Hepatocyte (in vitro differentiated cells): ENCODE results near the gene TARS1.

Experiments
- EZH2 ChIP-seq: fragments of 200-600 bp; sonication (generic); IDR thresholded peaks from 2 replicates; pipeline ENCODE4 v1.6.1; 2016; ENCODE audit warnings: antibody characterized with exemption, mild to moderate bottlenecking, borderline replicate concordance
- TF ChIP-seq, protein P1 (sequence below): fragments of 200-600 bp; sonication (generic); IDR thresholded peaks from 2 replicates; pipeline ENCODE4 v1.5.1; 2016; ENCODE audit warnings: antibody characterized with exemption, mild to moderate bottlenecking; ENCODE audit not compliant: poor library complexity

DNA sequence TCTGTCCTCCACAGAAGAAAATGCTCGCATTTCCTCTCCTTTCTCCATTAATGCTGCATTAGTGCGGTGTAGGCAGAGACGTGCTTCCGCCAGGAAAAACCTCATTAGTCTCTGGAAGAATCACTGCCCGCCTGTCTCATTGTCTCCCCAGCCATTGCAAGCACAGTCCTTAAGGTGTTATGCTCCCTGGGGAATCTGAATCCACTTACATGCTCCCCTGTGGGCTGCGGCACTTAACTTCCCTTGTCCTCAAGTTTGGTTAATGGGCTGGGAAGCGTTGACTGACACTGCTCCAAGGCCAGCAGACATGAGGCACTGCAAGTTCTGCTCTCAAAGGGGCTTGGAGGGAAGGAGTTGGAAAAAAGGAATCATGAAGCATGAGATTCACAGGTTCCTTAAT, 41.6 kb downstream of the TARS1 start:
- no peak for TF ChIP-seq EZH2
- TF ChIP-seq, protein P1, sequence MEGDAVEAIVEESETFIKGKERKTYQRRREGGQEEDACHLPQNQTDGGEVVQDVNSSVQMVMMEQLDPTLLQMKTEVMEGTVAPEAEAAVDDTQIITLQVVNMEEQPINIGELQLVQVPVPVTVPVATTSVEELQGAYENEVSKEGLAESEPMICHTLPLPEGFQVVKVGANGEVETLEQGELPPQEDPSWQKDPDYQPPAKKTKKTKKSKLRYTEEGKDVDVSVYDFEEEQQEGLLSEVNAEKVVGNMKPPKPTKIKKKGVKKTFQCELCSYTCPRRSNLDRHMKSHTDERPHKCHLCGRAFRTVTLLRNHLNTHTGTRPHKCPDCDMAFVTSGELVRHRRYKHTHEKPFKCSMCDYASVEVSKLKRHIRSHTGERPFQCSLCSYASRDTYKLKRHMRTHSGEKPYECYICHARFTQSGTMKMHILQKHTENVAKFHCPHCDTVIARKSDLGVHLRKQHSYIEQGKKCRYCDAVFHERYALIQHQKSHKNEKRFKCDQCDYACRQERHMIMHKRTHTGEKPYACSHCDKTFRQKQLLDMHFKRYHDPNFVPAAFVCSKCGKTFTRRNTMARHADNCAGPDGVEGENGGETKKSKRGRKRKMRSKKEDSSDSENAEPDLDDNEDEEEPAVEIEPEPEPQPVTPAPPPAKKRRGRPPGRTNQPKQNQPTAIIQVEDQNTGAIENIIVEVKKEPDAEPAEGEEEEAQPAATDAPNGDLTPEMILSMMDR: no peak
